ENCODE measurements around the gene PTPRD. TPM values are rescaled to one million over a fixed set of nuclear protein-coding genes. Genes with fewer than 3 reads are reported as not detected.

PTPRD gene
- total and polyA plus RNA-seq, 9 of the 15 experiments (the other 6 are each of a cell fraction or from before 2014, with no cell fraction given): 0.11 TPM; not detected in 8

DNA sequence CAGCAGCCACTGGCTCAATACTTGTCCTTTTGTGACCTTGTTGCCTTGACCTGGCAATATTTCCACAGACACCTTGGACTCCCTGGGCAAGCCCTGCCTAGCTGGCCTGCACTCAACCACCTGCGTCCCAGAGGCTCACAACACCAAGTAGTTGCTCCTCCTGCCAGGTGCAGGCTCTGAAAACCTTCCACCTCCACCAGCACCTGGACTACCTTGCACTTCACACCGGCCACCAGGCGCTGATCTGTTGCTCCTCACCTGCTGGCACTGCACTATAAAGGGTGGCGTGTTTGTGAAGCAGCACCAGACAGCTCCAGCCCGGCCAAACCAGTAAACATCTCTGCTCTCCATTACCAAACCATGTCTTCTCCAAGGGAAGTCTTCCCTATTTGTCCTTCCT lies 997.7 kb downstream of the PTPRD start:
- Histone ChIP-seq H3K36me3 (ENCODE audit: control insufficient read depth, insufficient read depth, low read length) (no peaks in the 10 kb centered on the region), H3K9me1 (ENCODE audit: control insufficient read depth, insufficient read depth, low read length) (no peaks in the 10 kb centered on the region), H3K4me2 (ENCODE audit: insufficient read depth, low read length) (no peak overlapping the region), H2AFZ (ENCODE audit: low read depth, low read length) (no peak overlapping the region), H3K4me1 (replicated peaks in 1 of 2; ENCODE audit: control insufficient read depth in 2 of 2, insufficient read depth in 2 of 2, low read length in 2 of 2) (no peaks in the 10 kb centered on the region), H3K9me3 (replicated peaks; ENCODE audit: control insufficient read depth, insufficient read depth, low read depth, low read length) (no peaks in the 10 kb centered on the region), H3K27me3 (ENCODE audit: control insufficient read depth in 2 of 2, insufficient read depth in 2 of 2, low read length in 2 of 2) (no peaks in the 10 kb centered on the region), H4K20me1 (replicated peaks; ENCODE audit: control insufficient read depth, insufficient read depth, low read length) (no peaks in the 10 kb centered on the region), H3K79me2 (ENCODE audit: control insufficient read depth, insufficient read depth, low read length) (no peaks in the 10 kb centered on the region), H3K27ac (ENCODE audit: extremely low read depth, low read depth, low read length) (no peak overlapping the region), H3K4me3 (no peak overlapping the region), H3K9ac (ENCODE audit: insufficient read depth in 1 of 2, low read depth in 2 of 2, low read length in 2 of 2) (no peak overlapping the region)
- TF ChIP-seq, protein P1, sequence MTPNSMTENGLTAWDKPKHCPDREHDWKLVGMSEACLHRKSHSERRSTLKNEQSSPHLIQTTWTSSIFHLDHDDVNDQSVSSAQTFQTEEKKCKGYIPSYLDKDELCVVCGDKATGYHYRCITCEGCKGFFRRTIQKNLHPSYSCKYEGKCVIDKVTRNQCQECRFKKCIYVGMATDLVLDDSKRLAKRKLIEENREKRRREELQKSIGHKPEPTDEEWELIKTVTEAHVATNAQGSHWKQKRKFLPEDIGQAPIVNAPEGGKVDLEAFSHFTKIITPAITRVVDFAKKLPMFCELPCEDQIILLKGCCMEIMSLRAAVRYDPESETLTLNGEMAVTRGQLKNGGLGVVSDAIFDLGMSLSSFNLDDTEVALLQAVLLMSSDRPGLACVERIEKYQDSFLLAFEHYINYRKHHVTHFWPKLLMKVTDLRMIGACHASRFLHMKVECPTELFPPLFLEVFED (CRISPR knock-in tag; conservative IDR thresholded peaks at IDR 0.05): no peak
- TF ChIP-seq HMG20A (CRISPR knock-in tag; conservative IDR thresholded peaks at IDR 0.05) (no peak), HOXB6 (CRISPR knock-in tag; IDR thresholded peaks at IDR 0.05; ENCODE audit: borderline replicate concordance) (no peak), ZKSCAN3 (CRISPR knock-in tag; IDR thresholded peaks at IDR 0.05) (no peak)
- TF ChIP-seq, protein P2, sequence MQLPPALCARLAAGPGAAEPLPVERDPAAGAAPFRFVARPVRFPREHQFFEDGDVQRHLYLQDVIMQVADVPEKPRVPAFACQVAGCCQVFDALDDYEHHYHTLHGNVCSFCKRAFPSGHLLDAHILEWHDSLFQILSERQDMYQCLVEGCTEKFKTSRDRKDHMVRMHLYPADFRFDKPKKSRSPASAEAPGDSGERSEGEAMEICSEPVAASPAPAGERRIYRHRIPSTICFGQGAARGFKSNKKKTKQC (CRISPR knock-in tag; IDR thresholded peaks at IDR 0.05): no peak
- TF ChIP-seq, protein P3, sequence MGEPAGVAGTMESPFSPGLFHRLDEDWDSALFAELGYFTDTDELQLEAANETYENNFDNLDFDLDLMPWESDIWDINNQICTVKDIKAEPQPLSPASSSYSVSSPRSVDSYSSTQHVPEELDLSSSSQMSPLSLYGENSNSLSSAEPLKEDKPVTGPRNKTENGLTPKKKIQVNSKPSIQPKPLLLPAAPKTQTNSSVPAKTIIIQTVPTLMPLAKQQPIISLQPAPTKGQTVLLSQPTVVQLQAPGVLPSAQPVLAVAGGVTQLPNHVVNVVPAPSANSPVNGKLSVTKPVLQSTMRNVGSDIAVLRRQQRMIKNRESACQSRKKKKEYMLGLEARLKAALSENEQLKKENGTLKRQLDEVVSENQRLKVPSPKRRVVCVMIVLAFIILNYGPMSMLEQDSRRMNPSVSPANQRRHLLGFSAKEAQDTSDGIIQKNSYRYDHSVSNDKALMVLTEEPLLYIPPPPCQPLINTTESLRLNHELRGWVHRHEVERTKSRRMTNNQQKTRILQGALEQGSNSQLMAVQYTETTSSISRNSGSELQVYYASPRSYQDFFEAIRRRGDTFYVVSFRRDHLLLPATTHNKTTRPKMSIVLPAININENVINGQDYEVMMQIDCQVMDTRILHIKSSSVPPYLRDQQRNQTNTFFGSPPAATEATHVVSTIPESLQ (CRISPR knock-in tag; IDR thresholded peaks at IDR 0.05): no peak
- POLR2A ChIA-PET: no interaction called here
- no TSS peak for BruUV-seq (replicated peaks)
- in situ Hi-C loops (cut with MboI) (no loop called here), intact Hi-C loops (cut with micrococcal nuclease) (no loop called here)
- no peak for DNase-seq (ENCODE audit: extremely low read depth in 1 of 4, low spot score in 3 of 4)
- WGBS (ENCODE audit: insufficient coverage, low coverage, missing lambda C conversion rate): 0% methylated on average over 1 of the region's 5 CpGs
- no peak for FAIRE-seq
- CTCF ChIA-PET (ENCODE audit: low intra/inter-chr PET ratio): no interaction called here
- no peak for ATAC-seq
